GM12878 (cell line): ENCODE measurements around the gene NXPH2. TPM values are rescaled to one million over a fixed set of nuclear protein-coding genes. Genes with fewer than 3 reads are reported as not detected.

Source experiments
- ETV6 ChIP-seq, 2 experiments: fragments of 450-650 bp in 1 of 2; IDR thresholded peaks in 1 of 2; conservative IDR thresholded peaks in 1 of 2; 2 replicates each; pipeline ENCODE4 v1.6.1; 2014; ENCODE audit warnings: antibody characterized with exemption in 1 of 2, borderline replicate concordance in 1 of 2, low read depth in 1 of 2, mild to moderate bottlenecking in 1 of 2, moderate library complexity in 1 of 2
- FOXM1 ChIP-seq: IDR thresholded peaks from 2 replicates; pipeline ENCODE4 v1.6.1; 2012; ENCODE audit warnings: low read depth, mild to moderate bottlenecking, inconsistent platforms, low read length, moderate library complexity
- REST ChIP-seq: IDR thresholded peaks from 2 replicates; pipeline ENCODE4 v1.6.1; 2012; ENCODE audit warnings: mild to moderate bottlenecking, low read depth, low read length
- YY1 ChIP-seq: IDR thresholded peaks from 2 replicates; pipeline ENCODE4 v1.6.1; 2011; ENCODE audit warnings: low read depth, mild to moderate bottlenecking, low read length
- ZBTB4 ChIP-seq: fragments of 450-650 bp; formaldehyde crosslinking; IDR thresholded peaks from 2 replicates; pipeline ENCODE4 v1.4.0; 2022; ENCODE audit warnings: mild to moderate bottlenecking, moderate library complexity
- polyA plus RNA-seq, 11 experiments: library from polyadenylated mRNA; depleted of rRNA in 4 of 11; unstranded in 6 of 11; stranded (reverse) in 5 of 11; fragments of >200 nt; fragmentation: Nextera tagmentation in 4 of 11; fragmentation: Illumina TruSeq in 1 of 11; extraction: Ambion mirVana in 4 of 11; extraction: Trizol in 1 of 11; gene quantifications; 1 replicate in 1 of 11; 2 replicates in 10 of 11; pipeline versions ENCODE4 v1.2.1 to v1.2.3, GENCODE V29; 2011 to 2016; ENCODE audit warnings: inconsistent platforms in 2 of 11, missing spikeins in 2 of 11, low read depth in 1 of 11
- total RNA-seq, 4 experiments: library from RNA; depleted of rRNA in 3 of 4; stranded (reverse); fragments of >200 nt in 3 of 4; fragmentation: Illumina TruSeq in 1 of 4; extraction: Trizol in 1 of 4; gene quantifications; 2 replicates each; pipeline versions ENCODE4 v1.2.1 to v1.2.3, GENCODE V29; 2013 to 2021

NXPH2 gene
- total and polyA plus RNA-seq, 10 of the 15 experiments (the other 5 are each of a cell fraction or from before 2014, with no cell fraction given): not detected

GRCh38 chr2:138757384-138757783 lies 22.8 kb downstream of the NXPH2 start (continued):
- TF ChIP-seq REST: no peak
- no peak for TF ChIP-seq FOXM1
- TF ChIP-seq ZBTB4 (CRISPR knock-in tag): no peak
- TF ChIP-seq ETV6 (conservative IDR thresholded peaks at IDR 0.05 in 1 of 2, IDR thresholded peaks at IDR 0.05 in 1 of 2; ENCODE audit: borderline replicate concordance in 1 of 2, low read depth in 1 of 2): no peak
- no peak for TF ChIP-seq YY1
